Mesendoderm (in vitro differentiated cells): Measurements from ENCODE around the gene CCDC30.
A peak's percentile ranks its signal among the peaks of the same experiment; 100 is the strongest.
"Not testable (repeated sequence)": the region's sequence is repeated elsewhere in the genome, so short reads cannot be mapped to it uniquely, and the experiment has no call there.

Experiments
- DNase-seq: peaks from one replicate; pipeline ENCODE4 v3.0.0; 2013
- H2AK5ac ChIP-seq: 2 replicates; pipeline ENCODE4 v1.6.1; 2013; ENCODE audit warnings: low read length, inconsistent platforms
- H2BK120ac ChIP-seq: 2 replicates; pipeline ENCODE4 v1.6.1; 2013; ENCODE audit warnings: low read depth, mild to moderate bottlenecking, low read length, moderate library complexity, mixed read lengths
- H2BK15ac ChIP-seq: replicated peaks from 2 replicates; pipeline ENCODE4 v1.6.1; 2013; ENCODE audit warnings: low read depth, mild to moderate bottlenecking, moderate library complexity
- H2BK5ac ChIP-seq: 2 replicates; pipeline ENCODE4 v1.6.1; 2013; ENCODE audit warnings: low read length, inconsistent platforms
- H3K18ac ChIP-seq: 2 replicates; pipeline ENCODE4 v1.6.1; 2013; ENCODE audit warnings: mild to moderate bottlenecking, low read length, mixed read lengths
- H3K23ac ChIP-seq: one replicate; pipeline ENCODE4 v1.6.1; 2013; ENCODE audit warnings: low read length
- H3K27ac ChIP-seq: 2 replicates; pipeline ENCODE4 v1.5.1; 2013; ENCODE audit warnings: low read depth, mild to moderate bottlenecking, inconsistent platforms, low read length, moderate library complexity
- H3K27me3 ChIP-seq: 2 replicates; pipeline ENCODE4 v1.6.1; 2013; ENCODE audit warnings: low read length, control low read depth, mild to moderate bottlenecking, inconsistent platforms; ENCODE audit not compliant: insufficient read depth, poor library complexity
- H3K36me3 ChIP-seq: 2 replicates; pipeline ENCODE4 v1.6.1; 2013; ENCODE audit warnings: low read length, inconsistent platforms; ENCODE audit not compliant: control insufficient read depth, insufficient read depth
- H3K4ac ChIP-seq: one replicate; pipeline ENCODE4 v1.6.1; 2013; ENCODE audit warnings: low read depth, mild to moderate bottlenecking, low read length, moderate library complexity
- H3K4me1 ChIP-seq: 2 replicates; pipeline ENCODE4 v1.6.1; 2013; ENCODE audit warnings: low read depth, low read length, inconsistent platforms; ENCODE audit not compliant: control insufficient read depth
- H3K4me2 ChIP-seq: 2 replicates; pipeline ENCODE4 v1.6.1; 2013; ENCODE audit warnings: low read length
- H3K4me3 ChIP-seq: 2 replicates; pipeline ENCODE4 v1.5.1; 2013; ENCODE audit warnings: mild to moderate bottlenecking, low read length
- H3K56ac ChIP-seq: one replicate; pipeline ENCODE4 v1.6.1; 2013; ENCODE audit warnings: low read length
- H3K79me1 ChIP-seq: 2 replicates; pipeline ENCODE4 v1.6.1; 2013; ENCODE audit warnings: low read length, inconsistent platforms
- H3K79me2 ChIP-seq: 2 replicates; pipeline ENCODE4 v1.6.1; 2013; ENCODE audit warnings: mild to moderate bottlenecking, low read length; ENCODE audit not compliant: control insufficient read depth, insufficient read depth
- H3K9ac ChIP-seq: 2 replicates; pipeline ENCODE4 v1.6.1; 2013; ENCODE audit warnings: low read length, inconsistent platforms
- H4K5ac ChIP-seq: one replicate; pipeline ENCODE4 v1.6.1; 2013; ENCODE audit warnings: low read length
- H4K8ac ChIP-seq: one replicate; pipeline ENCODE4 v1.6.1; 2013; ENCODE audit warnings: low read depth, mild to moderate bottlenecking, control low read depth, low read length, moderate library complexity
- WGBS: extraction: QIAGEN DNeasy Blood & Tissue Kit; methylation state at CpG from one replicate; pipeline ENCODE4 v1.1.7; 2013; ENCODE audit warnings: low lambda C conversion rate, missing lambda C conversion rate; ENCODE audit not compliant: insufficient coverage; ENCODE audit errors: extremely low coverage; 5-methylcytosine and 5-hydroxymethylcytosine counted together

CCDC30 gene

DNA sequence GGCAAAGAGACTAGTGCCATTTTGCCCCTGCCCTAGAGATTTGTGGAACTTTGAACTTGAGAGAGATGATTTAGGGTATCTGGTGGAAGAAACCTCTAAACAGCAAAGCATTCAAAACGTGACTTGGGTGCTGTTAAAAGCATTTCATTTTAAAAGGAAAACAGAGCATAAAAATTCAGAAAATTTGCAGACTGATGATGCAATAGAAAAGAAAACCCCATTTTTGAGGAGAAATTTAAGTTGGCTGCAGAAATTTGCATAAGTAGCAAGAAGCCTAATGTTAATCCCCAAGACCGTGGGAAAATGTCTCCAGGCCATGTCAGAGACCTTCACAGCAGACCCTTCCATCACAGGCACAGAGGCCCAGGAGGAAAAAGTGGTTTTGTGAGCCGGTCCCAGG lies 164.1 kb downstream of the CCDC30 start:
- not testable (repeated sequence) for H3K9ac ChIP-seq, H3K56ac ChIP-seq, H3K4me1 ChIP-seq, H3K23ac ChIP-seq, H2BK120ac ChIP-seq, H3K4me2 ChIP-seq, H3K18ac ChIP-seq, DNase-seq, H3K27me3 ChIP-seq, H4K5ac ChIP-seq, H3K27ac ChIP-seq, H3K79me2 ChIP-seq, H3K4ac ChIP-seq, H2BK5ac ChIP-seq, H4K8ac ChIP-seq, H3K4me3 ChIP-seq, H2AK5ac ChIP-seq, H2BK15ac ChIP-seq, H3K36me3 ChIP-seq, H3K79me1 ChIP-seq
- no CpG with 5 or more reads among the region's 3 CpGs for WGBS

DNA sequence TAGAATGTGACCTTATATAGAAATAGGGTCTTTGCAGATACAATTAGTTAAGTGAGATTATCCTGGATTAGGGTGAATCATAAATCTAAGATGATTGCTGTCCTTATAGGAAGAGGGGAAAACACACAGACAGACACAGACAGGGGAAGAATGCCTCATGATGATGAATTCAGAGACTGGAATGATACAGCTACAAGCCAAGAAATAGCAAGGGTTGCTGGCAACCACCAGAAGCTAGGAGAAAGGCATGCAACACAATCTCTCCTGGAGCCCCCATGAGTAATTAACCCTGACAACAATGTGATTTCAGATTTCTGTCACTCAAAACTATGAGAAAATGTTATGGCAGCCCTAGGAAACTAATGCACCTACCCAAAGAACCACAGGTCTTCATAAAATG lies 176.0 kb downstream of the CCDC30 start:
- no peak overlapping the region for H3K56ac ChIP-seq
- H2BK15ac ChIP-seq, result no peak overlapping the region
- no peaks in the 10 kb centered on the region for H3K4me1 ChIP-seq
- DNase-seq, result no peak
- H2AK5ac ChIP-seq, result no peak overlapping the region
- H3K4me3 ChIP-seq, result no peak overlapping the region
- H2BK5ac ChIP-seq, result no peak overlapping the region
- no peak overlapping the region for H3K18ac ChIP-seq
- no peak overlapping the region for H2BK120ac ChIP-seq
- H3K27me3 ChIP-seq, result no peaks in the 10 kb centered on the region
- no peak overlapping the region for H4K8ac ChIP-seq
- H3K9ac ChIP-seq, result no peak overlapping the region
- no peak overlapping the region for H3K27ac ChIP-seq
- H3K23ac ChIP-seq, result no peak overlapping the region
- no peaks in the 10 kb centered on the region for H3K79me1 ChIP-seq
- H3K79me2 ChIP-seq, result no peaks in the 10 kb centered on the region
- H3K36me3 ChIP-seq, result no peaks in the 10 kb centered on the region
- no peak overlapping the region for H4K5ac ChIP-seq
- H3K4me2 ChIP-seq, result no peak overlapping the region
- H3K4ac ChIP-seq, result no peak overlapping the region

DNA sequence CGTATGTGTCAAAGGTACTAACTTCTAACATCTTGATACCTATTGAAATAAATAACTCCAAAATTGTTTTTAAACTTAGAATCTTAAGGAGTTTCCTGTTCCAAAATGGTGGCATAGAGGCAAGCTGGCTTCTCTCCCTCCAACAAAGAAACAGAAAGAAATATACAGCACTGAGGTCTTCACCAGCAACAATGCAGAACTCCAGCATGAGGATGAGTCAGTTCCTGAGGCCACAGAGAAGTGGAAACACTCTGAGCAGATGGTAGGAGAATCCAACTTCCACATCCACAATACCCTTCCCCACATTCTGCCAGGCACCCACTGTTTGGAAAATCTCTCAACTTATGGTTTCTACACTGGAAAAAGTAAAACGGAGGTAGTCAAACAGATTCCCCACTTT lies 183.0 kb downstream of the CCDC30 start:
- Histone ChIP-seq H3K27me3 (no peaks in the 10 kb centered on the region), H2AK5ac (no peak overlapping the region), H3K79me1 (no peaks in the 10 kb centered on the region), H3K23ac (no peak overlapping the region), H3K36me3 (no peaks in the 10 kb centered on the region), H3K4me3 (no peak overlapping the region), H3K18ac (no peak overlapping the region), H3K4me1 (no peaks in the 10 kb centered on the region), H4K5ac (no peak overlapping the region), H3K56ac (no peak overlapping the region), H4K8ac (no peak overlapping the region), H2BK120ac (no peak overlapping the region), H3K27ac (no peak overlapping the region), H3K4me2 (no peak overlapping the region), H2BK5ac (no peak overlapping the region), H3K4ac (no peak overlapping the region), H2BK15ac (no peak overlapping the region), H3K79me2 (no peaks in the 10 kb centered on the region), H3K9ac (no peak overlapping the region)
- no CpG with 5 or more reads among the region's 2 CpGs for WGBS
- no peak for DNase-seq

DNA sequence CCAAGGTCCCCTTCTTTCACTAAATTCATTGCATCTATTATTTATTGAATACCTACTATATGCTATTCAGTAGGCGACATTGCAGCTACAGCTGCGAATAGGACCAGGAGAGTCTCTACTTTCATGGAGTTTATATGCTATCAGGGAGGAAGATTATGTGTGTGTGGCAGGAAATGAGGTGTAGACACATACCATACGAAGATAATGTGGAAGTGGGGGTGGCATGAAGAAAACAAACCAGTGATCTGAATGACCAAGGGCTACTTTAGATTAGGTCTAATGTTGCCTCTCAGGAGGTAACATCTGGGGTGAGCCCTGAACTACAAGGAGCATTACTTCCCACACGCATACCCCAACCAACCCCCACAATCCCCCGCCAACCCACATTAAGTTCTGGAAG lies 194.1 kb downstream of the CCDC30 start:
- no peak overlapping the region for H2BK5ac ChIP-seq
- H3K4me3 ChIP-seq, result no peak overlapping the region
- H3K23ac ChIP-seq, result no peak overlapping the region
- H3K18ac ChIP-seq, result no peak overlapping the region
- H3K79me2 ChIP-seq, result peaks cover 11% of the 10 kb centered on the region
- no peak overlapping the region for H4K5ac ChIP-seq
- H3K56ac ChIP-seq, result no peak overlapping the region
- H2AK5ac ChIP-seq, result no peak overlapping the region
- H2BK120ac ChIP-seq, result no peak overlapping the region
- peaks cover 4% of the 10 kb centered on the region for H3K4me1 ChIP-seq
- no peak overlapping the region for H3K27ac ChIP-seq
- H3K4me2 ChIP-seq, result no peak overlapping the region
- peaks cover 1% of the 10 kb centered on the region for H3K36me3 ChIP-seq
- H3K79me1 ChIP-seq, result peaks cover 2% of the 10 kb centered on the region
- WGBS, result no CpG with 5 or more reads among the region's 5 CpGs
- H3K4ac ChIP-seq, result no peak overlapping the region
- H3K9ac ChIP-seq, result no peak overlapping the region
- H4K8ac ChIP-seq, result no peak overlapping the region
- no peak for DNase-seq
- no peak overlapping the region for H2BK15ac ChIP-seq
- H3K27me3 ChIP-seq, result no peaks in the 10 kb centered on the region

DNA sequence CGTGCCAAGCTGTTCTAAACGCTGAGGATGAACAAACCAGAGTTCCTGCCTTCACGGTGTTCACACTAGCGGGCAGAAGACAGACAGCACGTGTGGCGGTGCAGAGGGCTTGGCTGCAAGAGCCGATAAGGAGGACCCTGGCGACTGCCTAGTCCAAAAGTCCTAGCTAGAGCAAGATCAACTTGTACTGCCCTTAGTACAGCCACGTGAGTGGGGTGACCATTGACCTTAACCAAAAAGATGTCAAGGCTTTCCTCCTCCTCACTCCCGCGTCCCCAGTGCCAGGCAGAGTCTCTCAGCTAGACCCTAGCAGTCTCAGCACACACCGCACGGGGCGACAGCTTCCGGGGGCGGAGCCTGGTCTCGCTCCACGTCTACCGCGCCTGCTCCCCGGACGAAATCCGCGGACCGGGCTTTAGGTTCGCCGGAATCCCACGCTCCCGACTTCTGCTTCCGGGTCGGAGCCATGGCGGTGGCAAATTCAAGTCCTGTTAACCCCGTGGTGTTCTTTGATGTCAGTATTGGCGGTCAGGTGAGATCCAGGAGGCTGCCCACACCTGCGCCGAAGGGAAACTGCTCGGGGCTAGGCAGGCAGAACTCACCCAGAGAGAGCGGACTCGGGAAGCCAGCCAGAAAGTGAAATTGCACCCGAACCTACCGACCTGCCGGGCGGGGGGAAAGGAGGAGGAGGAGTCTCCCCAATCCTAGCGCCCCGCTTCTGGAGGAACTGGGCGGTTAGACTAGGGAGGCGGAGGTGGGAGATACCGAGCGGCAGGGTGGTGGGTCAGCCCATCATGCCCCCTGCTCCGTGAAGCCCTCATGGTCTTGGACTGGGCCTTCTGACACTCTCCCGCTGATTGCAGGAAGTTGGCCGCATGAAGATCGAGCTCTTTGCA lies 195.1 kb downstream of the CCDC30 start, which contains the start of gene PPIH:
PPIH (plus strand) TSS at position 443 of the 896 bp plus-strand sequence; CDS start at position 467, 24 bp downstream.
- peak within 1 kb of the TSS; percentile 71 for H3K4me3 ChIP-seq
- peak; percentile 97 for DNase-seq
- no CpG with 5 or more reads among the region's 53 CpGs for WGBS
- peak within 1 kb of the TSS; percentile 55 for H3K27ac ChIP-seq
- H3K36me3 ChIP-seq, result peaks cover 1% of the 10 kb centered on the region
- H3K56ac ChIP-seq, result peak within 1 kb of the TSS; percentile 96
- peaks cover 4% of the 10 kb centered on the region for H3K4me1 ChIP-seq
- H3K79me2 ChIP-seq, result peaks cover 11% of the 10 kb centered on the region
- no peaks in the 10 kb centered on the region for H3K27me3 ChIP-seq
- H2BK120ac ChIP-seq, result no peak within 1 kb of the TSS
- H2BK15ac ChIP-seq, result no peak within 1 kb of the TSS
- no peak within 1 kb of the TSS for H3K18ac ChIP-seq
- H3K23ac ChIP-seq, result peak within 1 kb of the TSS; percentile 50
- peaks cover 2% of the 10 kb centered on the region for H3K79me1 ChIP-seq
- peak within 1 kb of the TSS; percentile 100 for H3K4me2 ChIP-seq
- H4K5ac ChIP-seq, result no peak within 1 kb of the TSS
- H4K8ac ChIP-seq, result peak within 1 kb of the TSS; percentile 16
- peak within 1 kb of the TSS; percentile 87 for H3K9ac ChIP-seq
- H2AK5ac ChIP-seq, result no peak within 1 kb of the TSS
- H3K4ac ChIP-seq, result no peak within 1 kb of the TSS
- H2BK5ac ChIP-seq, result peak within 1 kb of the TSS; percentile 31
